Neural progenitor cell (in vitro differentiated cells): ENCODE results near the gene FOXJ1. TPM values are rescaled to one million over a fixed set of nuclear protein-coding genes. Genes with fewer than 3 reads are reported as not detected.

Experiments used
- DNase-seq: peaks from one replicate; pipeline ENCODE4 v3.0.0-alpha.2; 2016; ENCODE audit warnings: low spot score
- H2AFZ ChIP-seq: fragments of 200-600 bp; sonication (generic); replicated peaks from 2 replicates; pipeline ENCODE4 v1.6.1; 2016; ENCODE audit warnings: antibody characterized with exemption
- H3F3A ChIP-seq: fragments of 200-600 bp; sonication (generic); 2 replicates; pipeline ENCODE4 v1.6.1; 2016; ENCODE audit warnings: antibody characterized with exemption, low read depth
- H3K27ac ChIP-seq: fragments of 200-600 bp; sonication (generic); 2 replicates; pipeline ENCODE4 v1.5.1; 2016; ENCODE audit warnings: mild to moderate bottlenecking
- H3K27me3 ChIP-seq: fragments of 200-600 bp; sonication (generic); 2 replicates; pipeline ENCODE4 v1.6.1; 2016; ENCODE audit warnings: mild to moderate bottlenecking, moderate library complexity
- H3K36me3 ChIP-seq: fragments of 200-600 bp; sonication (generic); 2 replicates; pipeline ENCODE4 v1.5.1; 2016
- H3K4me1 ChIP-seq: fragments of 200-600 bp; sonication (generic); 2 replicates; pipeline ENCODE4 v1.6.1; 2016; ENCODE audit warnings: mixed run types
- H3K4me2 ChIP-seq: fragments of 200-600 bp; sonication (generic); 2 replicates; pipeline ENCODE4 v1.6.1; 2016
- H3K4me3 ChIP-seq: fragments of 200-600 bp; sonication (generic); 2 replicates; pipeline ENCODE4 v1.5.1; 2016
- H3K79me2 ChIP-seq: fragments of 200-600 bp; sonication (generic); 2 replicates; pipeline ENCODE4 v1.6.1; 2016; ENCODE audit warnings: low read depth
- H3K9ac ChIP-seq: fragments of 200-600 bp; sonication (generic); 2 replicates; pipeline ENCODE4 v1.6.1; 2016
- H3K9me3 ChIP-seq: fragments of 200-600 bp; sonication (generic); 2 replicates; pipeline ENCODE4 v1.5.1; 2016; ENCODE audit warnings: low read depth
- H4K20me1 ChIP-seq: fragments of 200-600 bp; sonication (generic); 2 replicates; pipeline ENCODE4 v1.6.1; 2016; ENCODE audit warnings: low read depth
- H3K27ac Mint-ChIP-seq: 3 replicates; pipeline ENCODE4 v1.8.0; 2021; ENCODE audit warnings: mixed read lengths
- H3K27me3 Mint-ChIP-seq: 2 replicates; pipeline ENCODE4 v1.8.0; 2022; ENCODE audit warnings: low read depth, mild to moderate bottlenecking, inconsistent platforms, moderate library complexity, mixed read lengths; ENCODE audit not compliant: insufficient read depth
- H3K36me3 Mint-ChIP-seq: 3 replicates; pipeline ENCODE4 v1.8.0; 2021; ENCODE audit warnings: mixed read lengths
- H3K4me1 Mint-ChIP-seq: 3 replicates; pipeline ENCODE4 v1.8.0; 2021; ENCODE audit warnings: mixed read lengths
- H3K4me3 Mint-ChIP-seq: 3 replicates; pipeline ENCODE4 v1.8.0; 2021; ENCODE audit warnings: mild to moderate bottlenecking, moderate library complexity, mixed read lengths
- H3K9me3 Mint-ChIP-seq: 3 replicates; pipeline ENCODE4 v1.8.0; 2020; ENCODE audit warnings: mixed read lengths
- CTCF ChIP-seq: fragments of 200-600 bp; sonication (generic); IDR thresholded peaks from 2 replicates; pipeline ENCODE4 v1.5.1; 2017; ENCODE audit warnings: antibody characterized with exemption, mild to moderate bottlenecking
- EZH2 ChIP-seq: fragments of 200-600 bp; sonication (generic); IDR thresholded peaks from 2 replicates; pipeline ENCODE4 v1.6.1; 2017; ENCODE audit warnings: antibody characterized with exemption, mild to moderate bottlenecking, moderate library complexity
- EZH2phosphoT487 ChIP-seq: fragments of 200-600 bp; sonication (generic); IDR thresholded peaks from 2 replicates; pipeline ENCODE4 v1.6.1; 2017; ENCODE audit warnings: antibody characterized with exemption
- total RNA-seq: library from RNA; depleted of rRNA; stranded (reverse); fragments of >200 nt; gene quantifications from 2 replicates; pipeline ENCODE4 v1.2.3, GENCODE V29; 2015; ENCODE audit warnings: low replicate concordance

FOXJ1 gene
- total RNA-seq, 1 donor from 2014 or later = 0.49 TPM

DNA sequence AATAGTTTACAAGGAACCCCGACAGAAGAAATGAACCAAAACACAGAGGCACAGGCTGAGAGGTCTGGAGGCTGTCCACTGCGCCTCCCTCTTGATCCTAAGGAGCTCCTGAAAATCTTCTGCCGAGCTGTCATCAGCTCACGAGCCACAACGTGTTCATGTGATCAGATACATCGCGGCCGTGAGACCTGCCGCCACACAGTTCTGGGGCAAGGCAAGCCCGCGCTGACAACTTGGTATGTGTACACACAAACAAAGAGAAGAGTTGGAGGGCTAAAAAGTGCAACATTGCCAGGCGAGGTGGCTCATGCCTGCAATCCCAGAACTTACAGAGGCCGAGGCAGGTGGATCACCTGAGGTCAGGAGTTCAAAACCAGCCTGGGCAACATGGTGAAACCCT is 45.1 kb downstream of the FOXJ1 start:
- H3K9ac ChIP-seq = no peak overlapping the region
- H4K20me1 ChIP-seq = no peaks in the 10 kb centered on the region
- no peaks in the 10 kb centered on the region for H3K4me1 Mint-ChIP-seq
- H3K4me2 ChIP-seq = no peak overlapping the region
- H3K4me3 Mint-ChIP-seq = no peak overlapping the region
- no peaks in the 10 kb centered on the region for H3K9me3 ChIP-seq
- H3K4me3 ChIP-seq = no peak overlapping the region
- no peaks in the 10 kb centered on the region for H3K9me3 Mint-ChIP-seq
- H3K27me3 Mint-ChIP-seq = no peaks in the 10 kb centered on the region
- H3K4me1 ChIP-seq = no peaks in the 10 kb centered on the region
- no peak overlapping the region for H3K27ac Mint-ChIP-seq
- no peak overlapping the region for H3K27ac ChIP-seq
- H3K36me3 Mint-ChIP-seq = peaks cover 25% of the 10 kb centered on the region
- no peaks in the 10 kb centered on the region for H3F3A ChIP-seq
- no peak for DNase-seq
- H2AFZ ChIP-seq = no peak overlapping the region
- TF ChIP-seq EZH2 = no peak
- TF ChIP-seq EZH2phosphoT487 = no peak
- TF ChIP-seq CTCF = no peak
- H3K36me3 ChIP-seq = peaks cover 4% of the 10 kb centered on the region
- no peaks in the 10 kb centered on the region for H3K79me2 ChIP-seq
- H3K27me3 ChIP-seq = no peaks in the 10 kb centered on the region

DNA sequence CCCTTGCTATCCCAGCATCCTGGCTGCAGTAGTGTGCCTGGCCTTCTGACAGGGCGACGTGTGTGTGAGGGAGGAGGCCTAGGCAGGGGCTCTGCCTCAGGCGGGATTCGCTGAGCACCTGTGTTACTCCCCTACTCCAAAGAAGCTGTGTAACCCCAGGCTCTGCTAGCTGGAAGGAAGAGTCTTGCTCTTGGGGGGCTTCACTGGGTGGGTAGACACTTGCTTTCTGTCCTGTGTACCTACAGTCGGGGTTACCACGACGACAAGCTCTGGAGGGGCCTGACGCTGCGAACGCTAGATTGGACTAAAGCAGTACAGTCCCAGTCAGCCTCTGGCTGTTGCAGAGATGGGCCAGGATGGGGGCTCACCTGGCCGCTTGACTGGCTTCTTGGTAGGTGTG is 47.0 kb downstream of the FOXJ1 start:
- no peaks in the 10 kb centered on the region for H3K4me1 ChIP-seq
- H3K27me3 ChIP-seq = no peaks in the 10 kb centered on the region
- no peak overlapping the region for H3K4me3 ChIP-seq
- Mint-ChIP-seq H3K4me3 (no peak overlapping the region), H3K36me3 (peaks cover 22% of the 10 kb centered on the region), H3K9me3 (no peaks in the 10 kb centered on the region), H3K27ac (no peak overlapping the region), H3K27me3 (peaks cover 2% of the 10 kb centered on the region), H3K4me1 (no peaks in the 10 kb centered on the region)
- H3K36me3 ChIP-seq = no peaks in the 10 kb centered on the region
- H3K4me2 ChIP-seq = no peak overlapping the region
- no peak overlapping the region for H2AFZ ChIP-seq
- no peak overlapping the region for H3K27ac ChIP-seq
- no peak overlapping the region for H3K9ac ChIP-seq
- TF ChIP-seq CTCF = no peak
- no peak for TF ChIP-seq EZH2phosphoT487
- no peak for TF ChIP-seq EZH2
- no peaks in the 10 kb centered on the region for H3F3A ChIP-seq
- H4K20me1 ChIP-seq = no peaks in the 10 kb centered on the region
- H3K79me2 ChIP-seq = no peaks in the 10 kb centered on the region
- no peaks in the 10 kb centered on the region for H3K9me3 ChIP-seq
- no peak for DNase-seq

DNA sequence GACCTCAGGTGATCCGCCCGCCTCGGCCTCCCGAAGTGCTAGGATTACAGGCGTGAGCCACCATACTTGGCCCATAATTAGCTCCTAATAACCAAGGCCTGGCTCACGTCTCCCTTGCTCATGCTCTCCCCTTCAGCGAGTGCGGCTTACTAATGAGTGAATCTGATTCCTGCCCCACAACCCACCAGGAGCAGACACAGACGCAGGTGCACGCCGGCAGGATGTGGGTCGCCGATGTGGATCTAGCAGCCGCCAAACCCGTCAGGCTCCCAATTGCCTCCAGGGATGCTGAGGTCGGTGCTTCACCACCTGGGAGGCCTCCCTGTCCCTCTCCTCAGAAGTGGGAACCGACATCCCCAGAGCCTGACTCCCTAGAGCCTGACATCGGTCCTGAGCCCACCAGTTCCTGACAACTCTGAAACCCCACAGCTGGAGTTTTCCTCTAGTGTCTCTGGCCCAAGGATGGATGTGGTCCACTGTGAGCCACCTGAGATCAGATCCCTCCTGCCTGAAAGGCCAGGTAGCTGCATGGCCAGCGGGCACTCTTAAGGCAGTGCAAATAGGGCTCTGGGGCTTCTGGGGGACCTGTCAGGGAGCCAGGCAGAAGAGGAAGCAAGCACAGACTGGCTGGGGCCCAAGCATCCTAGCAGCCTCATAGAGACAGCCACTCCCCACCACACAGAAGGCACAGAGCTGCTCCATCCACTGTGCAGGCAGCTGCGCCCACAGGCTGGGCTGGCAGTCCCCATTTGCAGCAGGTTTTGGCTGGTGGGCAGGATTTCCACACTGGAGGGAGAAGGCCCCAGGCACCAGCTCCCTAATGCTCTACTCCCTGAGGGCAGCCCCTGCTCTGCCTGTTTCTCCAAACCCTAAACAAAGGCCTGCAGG is 48.3 kb downstream of the FOXJ1 start:
- Mint-ChIP-seq H3K9me3 (no peaks in the 10 kb centered on the region), H3K4me1 (no peaks in the 10 kb centered on the region), H3K36me3 (peaks cover 20% of the 10 kb centered on the region), H3K27me3 (peaks cover 2% of the 10 kb centered on the region), H3K27ac (no peak overlapping the region), H3K4me3 (no peak overlapping the region)
- no peaks in the 10 kb centered on the region for H3K27me3 ChIP-seq
- H3K4me1 ChIP-seq = no peaks in the 10 kb centered on the region
- no peaks in the 10 kb centered on the region for H3K36me3 ChIP-seq
- H3K9me3 ChIP-seq = no peaks in the 10 kb centered on the region
- no peak for DNase-seq
- H3K4me3 ChIP-seq = no peak overlapping the region
- no peak overlapping the region for H3K4me2 ChIP-seq
- H3K9ac ChIP-seq = no peak overlapping the region
- H2AFZ ChIP-seq = no peak overlapping the region
- H3K27ac ChIP-seq = no peak overlapping the region
- TF ChIP-seq EZH2phosphoT487 = no peak
- TF ChIP-seq EZH2 = no peak
- no peak for TF ChIP-seq CTCF
- H3F3A ChIP-seq = no peaks in the 10 kb centered on the region
- no peaks in the 10 kb centered on the region for H4K20me1 ChIP-seq
- no peaks in the 10 kb centered on the region for H3K79me2 ChIP-seq
